Osteoblast (primary cell): ENCODE results near the gene HIBADH. TPM values are rescaled to one million over a fixed set of nuclear protein-coding genes. Genes with fewer than 3 reads are reported as not detected.

Experiments used
- DNase-seq: peaks from one replicate; pipeline ENCODE4 v3.0.0; 2011; ENCODE audit warnings: low spot score, mixed read lengths; ENCODE audit not compliant: insufficient read length; ENCODE audit errors: missing footprints
- H2AFZ ChIP-seq: 2 replicates; pipeline ENCODE4 v1.6.0; 2011; ENCODE audit warnings: mild to moderate bottlenecking, low read length
- H3K27ac ChIP-seq: 2 replicates; pipeline ENCODE4 v1.5.1; 2011; ENCODE audit warnings: mild to moderate bottlenecking, low read depth, low read length, moderate library complexity
- H3K27me3 ChIP-seq: 2 replicates; pipeline ENCODE4 v1.6.0; 2012; ENCODE audit warnings: mild to moderate bottlenecking, control low read depth, inconsistent platforms, low read length, moderate library complexity; ENCODE audit not compliant: insufficient read depth
- H3K36me3 ChIP-seq: 2 replicates; pipeline ENCODE4 v1.5.1; 2011; ENCODE audit warnings: mild to moderate bottlenecking, low read length, control low read depth, moderate library complexity; ENCODE audit not compliant: insufficient read depth
- H3K4me1 ChIP-seq: 2 replicates; pipeline ENCODE4 v1.5.1; 2011; ENCODE audit warnings: mild to moderate bottlenecking, low read length, control low read depth, moderate library complexity; ENCODE audit not compliant: insufficient read depth
- H3K4me2 ChIP-seq: 2 replicates; pipeline ENCODE4 v1.6.0; 2011; ENCODE audit warnings: mild to moderate bottlenecking, low read length; ENCODE audit not compliant: insufficient read depth
- H3K4me3 ChIP-seq: fragments of 200-600 bp; sonication (generic); 3 replicates; pipeline ENCODE4 v1.5.1; 2012; ENCODE audit warnings: mild to moderate bottlenecking, low read length, inconsistent platforms; ENCODE audit not compliant: insufficient read depth
- H3K79me2 ChIP-seq: 2 replicates; pipeline ENCODE4 v1.6.0; 2012; ENCODE audit warnings: mild to moderate bottlenecking, low read length, control low read depth, inconsistent platforms; ENCODE audit not compliant: insufficient read depth
- H3K9me3 ChIP-seq: 2 replicates; pipeline ENCODE4 v1.5.1; 2011; ENCODE audit warnings: low read depth, low read length, control low read depth
- H4K20me1 ChIP-seq: 2 replicates; pipeline ENCODE4 v1.6.0; 2012; ENCODE audit warnings: mild to moderate bottlenecking, low read length, control low read depth; ENCODE audit not compliant: insufficient read depth
- total RNA-seq: library from RNA; depleted of rRNA; stranded (reverse); fragments of >200 nt; gene quantifications from 2 replicates; pipeline ENCODE4 v1.2.3, GENCODE V29; 2012
- TF ChIP-seq, protein P1 (sequence below): IDR thresholded peaks from 2 replicates; pipeline ENCODE4 v1.5.1; 2011; ENCODE audit warnings: mild to moderate bottlenecking, low read depth, low read length, moderate library complexity; ENCODE audit errors: extremely low read depth

HIBADH gene
- total RNA-seq, 1 donor, result 76.0 TPM

DNA sequence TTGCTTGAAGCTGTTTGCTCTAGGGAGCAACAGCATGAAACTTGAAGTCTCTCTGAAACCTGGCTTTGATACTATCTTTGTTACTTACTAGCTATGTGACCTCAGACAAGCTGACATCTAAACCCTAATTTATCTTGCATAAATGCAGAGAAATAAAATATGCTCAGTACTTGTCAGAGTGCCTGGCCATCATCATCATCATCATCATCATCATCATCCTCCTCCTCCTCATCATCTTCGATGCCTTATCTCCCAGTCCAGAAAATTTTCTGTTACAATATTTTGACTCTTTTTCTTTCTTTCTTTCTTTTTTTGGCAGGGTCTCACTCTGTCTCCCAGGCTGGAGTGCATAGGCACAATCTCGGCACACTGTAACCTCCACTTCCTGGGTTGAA lies 42.5 kb upstream of the HIBADH start:
- Histone ChIP-seq H3K79me2 (no peaks in the 10 kb centered on the region), H3K9me3 (no peaks in the 10 kb centered on the region), H3K4me3 (no peak overlapping the region), H3K4me1 (peaks cover 22% of the 10 kb centered on the region), H3K36me3 (no peaks in the 10 kb centered on the region), H3K27ac (no peak overlapping the region), H2AFZ (peak overlapping the region; percentile 21), H3K4me2 (no peak overlapping the region), H4K20me1 (no peaks in the 10 kb centered on the region), H3K27me3 (no peaks in the 10 kb centered on the region)
- DNase-seq, result no peak
- TF ChIP-seq, protein P1, sequence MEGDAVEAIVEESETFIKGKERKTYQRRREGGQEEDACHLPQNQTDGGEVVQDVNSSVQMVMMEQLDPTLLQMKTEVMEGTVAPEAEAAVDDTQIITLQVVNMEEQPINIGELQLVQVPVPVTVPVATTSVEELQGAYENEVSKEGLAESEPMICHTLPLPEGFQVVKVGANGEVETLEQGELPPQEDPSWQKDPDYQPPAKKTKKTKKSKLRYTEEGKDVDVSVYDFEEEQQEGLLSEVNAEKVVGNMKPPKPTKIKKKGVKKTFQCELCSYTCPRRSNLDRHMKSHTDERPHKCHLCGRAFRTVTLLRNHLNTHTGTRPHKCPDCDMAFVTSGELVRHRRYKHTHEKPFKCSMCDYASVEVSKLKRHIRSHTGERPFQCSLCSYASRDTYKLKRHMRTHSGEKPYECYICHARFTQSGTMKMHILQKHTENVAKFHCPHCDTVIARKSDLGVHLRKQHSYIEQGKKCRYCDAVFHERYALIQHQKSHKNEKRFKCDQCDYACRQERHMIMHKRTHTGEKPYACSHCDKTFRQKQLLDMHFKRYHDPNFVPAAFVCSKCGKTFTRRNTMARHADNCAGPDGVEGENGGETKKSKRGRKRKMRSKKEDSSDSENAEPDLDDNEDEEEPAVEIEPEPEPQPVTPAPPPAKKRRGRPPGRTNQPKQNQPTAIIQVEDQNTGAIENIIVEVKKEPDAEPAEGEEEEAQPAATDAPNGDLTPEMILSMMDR, result no peak

DNA sequence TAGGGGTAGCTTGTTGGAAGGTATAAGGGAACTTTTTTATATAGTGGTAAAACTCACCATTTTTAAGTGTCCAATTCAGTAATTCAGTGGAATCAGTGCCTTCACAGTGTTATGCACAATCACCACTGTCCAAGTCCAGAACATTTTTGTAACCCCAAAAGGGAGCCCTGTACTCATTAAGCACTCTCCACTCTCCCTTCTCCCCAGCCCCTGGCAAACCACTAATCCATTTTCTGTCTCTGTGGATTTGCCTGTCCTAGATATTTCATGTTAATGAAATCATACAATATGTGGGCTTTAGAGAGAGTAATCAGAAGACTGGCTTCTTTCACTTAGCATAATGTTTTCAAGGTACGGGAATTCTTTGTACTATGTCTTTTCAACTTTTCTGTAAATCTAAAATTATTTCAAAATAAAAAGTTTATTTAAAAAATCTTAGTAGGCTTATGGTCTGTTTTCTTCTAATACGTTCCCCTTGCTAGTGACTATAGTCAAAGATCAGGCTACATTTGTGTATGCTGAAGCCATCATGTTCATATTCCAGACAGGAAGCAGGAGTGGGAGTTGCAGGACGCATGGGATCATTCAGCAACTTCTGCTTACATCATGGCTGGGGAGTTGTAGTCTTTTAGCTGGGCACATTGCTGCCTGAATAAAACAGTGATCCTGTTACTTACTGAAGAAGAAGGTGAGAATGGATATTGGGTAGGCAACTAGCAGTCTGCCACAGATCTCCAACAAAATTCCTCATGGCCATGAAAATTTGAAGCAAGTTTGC lies 41.9 kb upstream of the HIBADH start:
- Histone ChIP-seq H3K4me3 (no peak overlapping the region), H3K4me2 (no peak overlapping the region), H3K36me3 (no peaks in the 10 kb centered on the region), H4K20me1 (no peaks in the 10 kb centered on the region), H3K79me2 (no peaks in the 10 kb centered on the region), H2AFZ (peak overlapping the region; percentile 21), H3K9me3 (no peaks in the 10 kb centered on the region), H3K4me1 (peaks cover 16% of the 10 kb centered on the region), H3K27ac (no peak overlapping the region), H3K27me3 (no peaks in the 10 kb centered on the region)
- TF ChIP-seq, protein P1, result no peak
- no peak for DNase-seq

DNA sequence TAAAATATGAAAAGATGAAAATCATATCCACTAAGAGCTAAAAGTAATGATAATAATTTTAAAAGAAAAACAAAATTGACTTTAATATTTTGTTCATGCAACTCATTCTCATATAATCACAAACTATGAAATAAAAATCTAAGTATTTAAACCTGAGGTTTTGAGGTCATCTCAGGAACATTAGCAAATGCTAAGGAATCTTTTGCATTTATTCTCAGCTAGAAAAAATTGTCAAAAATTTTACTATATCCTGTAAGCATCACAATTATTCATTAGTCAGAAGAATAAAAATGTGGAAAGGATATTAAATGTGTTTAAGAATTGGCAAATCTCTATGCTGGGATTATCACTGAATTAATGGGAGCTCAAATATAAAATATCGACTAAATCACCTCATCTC lies 40.5 kb upstream of the HIBADH start:
- H3K36me3 ChIP-seq, result no peaks in the 10 kb centered on the region
- no peaks in the 10 kb centered on the region for H3K9me3 ChIP-seq
- TF ChIP-seq, protein P1, result no peak
- no peak overlapping the region for H3K27ac ChIP-seq
- H2AFZ ChIP-seq, result no peak overlapping the region
- H3K79me2 ChIP-seq, result no peaks in the 10 kb centered on the region
- peaks cover 8% of the 10 kb centered on the region for H3K4me1 ChIP-seq
- no peak for DNase-seq
- no peak overlapping the region for H3K4me2 ChIP-seq
- H3K27me3 ChIP-seq, result no peaks in the 10 kb centered on the region
- no peak overlapping the region for H3K4me3 ChIP-seq
- no peaks in the 10 kb centered on the region for H4K20me1 ChIP-seq

DNA sequence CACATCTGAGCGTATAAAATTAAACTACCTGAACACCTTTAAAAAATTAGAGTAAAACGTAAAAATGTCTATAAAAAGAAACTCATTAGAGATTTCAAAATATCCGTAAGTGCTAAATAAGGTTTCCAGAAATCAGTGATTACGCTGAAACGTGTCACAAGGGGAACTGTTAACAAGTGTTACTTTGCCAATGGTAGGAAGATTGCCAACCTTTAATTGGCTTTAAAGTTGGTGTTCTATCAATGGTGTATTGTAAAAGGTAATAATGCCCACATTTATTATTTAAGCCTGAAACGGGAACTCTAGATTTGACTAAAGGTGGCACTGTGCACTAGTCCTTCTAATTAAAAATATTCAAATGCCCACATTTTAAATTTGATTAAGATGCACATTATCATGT lies 37.8 kb upstream of the HIBADH start:
- Histone ChIP-seq H4K20me1 (no peaks in the 10 kb centered on the region), H3K4me3 (no peak overlapping the region), H3K9me3 (no peaks in the 10 kb centered on the region), H3K36me3 (no peaks in the 10 kb centered on the region), H3K27me3 (no peaks in the 10 kb centered on the region), H3K79me2 (no peaks in the 10 kb centered on the region), H3K4me2 (no peak overlapping the region), H3K27ac (no peak overlapping the region), H3K4me1 (peaks cover 11% of the 10 kb centered on the region), H2AFZ (no peak overlapping the region)
- TF ChIP-seq, protein P1, result no peak
- no peak for DNase-seq
